HUES48 (cell line): Measurements from ENCODE around the gene GSG1.
"Not testable (repeated sequence)": the region's sequence is repeated elsewhere in the genome, so short reads cannot be mapped to it uniquely, and the experiment has no call there.

Experiments
- H3K27ac ChIP-seq: one replicate; pipeline ENCODE4 v1.7.0; 2013; ENCODE audit warnings: low read depth, low read length, inconsistent platforms
- H3K27me3 ChIP-seq: 2 replicates; pipeline ENCODE4 v1.6.1; 2013; ENCODE audit warnings: mild to moderate bottlenecking, low read length; ENCODE audit not compliant: control insufficient read depth, insufficient read depth
- H3K36me3 ChIP-seq: 2 replicates; pipeline ENCODE4 v1.6.1; 2013; ENCODE audit warnings: low read length; ENCODE audit not compliant: control insufficient read depth, insufficient read depth
- H3K4me1 ChIP-seq: 2 replicates; pipeline ENCODE4 v1.6.1; 2013; ENCODE audit warnings: mild to moderate bottlenecking, low read length; ENCODE audit not compliant: control insufficient read depth, insufficient read depth
- H3K4me3 ChIP-seq: 2 replicates; pipeline ENCODE4 v1.5.1; 2013; ENCODE audit warnings: mild to moderate bottlenecking, low read depth, low read length
- H3K9ac ChIP-seq: 2 replicates; pipeline ENCODE4 v1.6.1; 2013; ENCODE audit warnings: mild to moderate bottlenecking, low read depth, low read length, moderate library complexity
- H3K9me3 ChIP-seq: 2 replicates; pipeline ENCODE4 v1.6.1; 2013; ENCODE audit warnings: low read length; ENCODE audit not compliant: control insufficient read depth, insufficient read depth

Gene GSG1

GRCh38 chr12:13036881-13037280, 66.6 kb downstream of the GSG1 start:
- H3K4me1 ChIP-seq = no peaks in the 10 kb centered on the region; the same call in 1 of the 2 replicates
- H3K9me3 ChIP-seq = no peaks in the 10 kb centered on the region
- no peaks in the 10 kb centered on the region for H3K27me3 ChIP-seq
- no peak overlapping the region for H3K9ac ChIP-seq
- no peak overlapping the region for H3K27ac ChIP-seq
- H3K36me3 ChIP-seq = no peaks in the 10 kb centered on the region
- H3K4me3 ChIP-seq = no peak overlapping the region

DNA sequence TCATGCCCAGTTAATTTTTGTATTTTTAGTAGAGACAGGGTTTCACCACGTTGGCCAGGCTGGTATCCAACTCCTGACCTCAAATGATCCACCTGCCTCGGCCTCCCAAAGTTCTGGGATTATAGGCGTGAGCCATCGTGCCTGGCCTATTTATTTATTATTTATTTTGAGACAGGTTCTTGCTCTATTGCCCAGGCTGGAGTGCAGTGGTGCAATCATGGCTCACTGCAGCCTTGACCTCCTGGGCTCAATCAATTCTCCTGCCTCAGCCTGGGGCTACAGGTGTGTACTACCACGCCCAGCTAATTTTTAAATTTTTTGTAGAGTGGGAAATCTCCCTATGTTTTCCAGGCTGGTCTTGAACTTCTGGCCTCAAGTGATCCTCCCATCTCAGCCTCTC, 68.1 kb downstream of the GSG1 start:
- H3K4me3 ChIP-seq, H3K27me3 ChIP-seq, H3K36me3 ChIP-seq, H3K9ac ChIP-seq, H3K27ac ChIP-seq, H3K9me3 ChIP-seq: not testable (repeated sequence)
- H3K4me1 ChIP-seq = peaks cover 13% of the 10 kb centered on the region
